Stimulated activated CD4-positive, alpha-beta T cell treated with anti-CD3 and anti-CD28 coated beads, Interleukin-15, amount 100 ng/mL, for 1 hour (primary cell): ENCODE measurements around the gene SLCO1B3.

Source experiments
- DNase-seq, 2 donors: peaks; one replicate each; pipeline ENCODE4 v3.0.0-alpha.2; 2020; ENCODE audit warnings: low read depth in 1 of 2, low spot score in 1 of 2

The SLCO1B3 gene

GRCh38 chr12:20885116-20885515, 74.6 kb downstream of the SLCO1B3 start:
- DNase-seq, result no peak

DNA sequence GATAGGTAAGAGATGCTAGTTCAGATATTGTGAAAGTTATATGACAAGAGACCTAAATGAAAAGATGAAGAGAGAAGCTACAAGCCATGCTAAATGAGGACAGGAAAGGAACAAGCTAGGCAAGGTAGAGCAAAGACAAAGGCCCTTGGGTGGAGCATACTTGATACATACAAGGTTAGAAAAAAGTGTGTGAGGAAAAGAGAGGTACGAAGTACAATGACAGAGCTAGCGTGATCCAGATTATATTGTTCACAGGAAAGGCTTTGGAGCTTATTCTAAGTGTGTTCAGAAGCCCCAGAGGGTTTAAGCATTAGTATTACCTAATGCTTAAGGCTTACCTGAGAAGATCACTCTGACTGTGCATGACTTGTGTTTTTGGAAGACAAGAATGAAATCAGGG, 75.0 kb downstream of the SLCO1B3 start:
- no peak for DNase-seq

DNA sequence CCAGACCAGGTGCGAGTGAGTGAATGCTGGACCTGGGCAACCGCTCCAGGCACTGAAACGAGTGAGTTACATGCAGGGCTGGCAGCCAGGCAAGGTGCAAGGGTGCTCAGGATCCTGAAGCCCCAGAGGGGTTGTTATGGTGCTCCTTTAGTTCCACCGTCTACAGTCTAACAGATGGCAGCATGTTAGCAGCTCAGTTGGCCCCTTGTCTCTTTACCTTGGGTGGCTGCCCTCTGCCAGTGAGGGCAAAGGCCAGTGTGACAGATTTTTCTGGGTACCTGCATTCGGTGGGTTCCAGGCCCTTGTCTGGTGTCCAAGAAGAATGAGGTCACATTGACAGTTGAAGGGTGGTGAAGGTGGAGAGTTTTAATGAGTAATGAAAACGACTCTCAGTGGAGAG, 106.8 kb downstream of the SLCO1B3 start:
- DNase-seq, result no peak

DNA sequence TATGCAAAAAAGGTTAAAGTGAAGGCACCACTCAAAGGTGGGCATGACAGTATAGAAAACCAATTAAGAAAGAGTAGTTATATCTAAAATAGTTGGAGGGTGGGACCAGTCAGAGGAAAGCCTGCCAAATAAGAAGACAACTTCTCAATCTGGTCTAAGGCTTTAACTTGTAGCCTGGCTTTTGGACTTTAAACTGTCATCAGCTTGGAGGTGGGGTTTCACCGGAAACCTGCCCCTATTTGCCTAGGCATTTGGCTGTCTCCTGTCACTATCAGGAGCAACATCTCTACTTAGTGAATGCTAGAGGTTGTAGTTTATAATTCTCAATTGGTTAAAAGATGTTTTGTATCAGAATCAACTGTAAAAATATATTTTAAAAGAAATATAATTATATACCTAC, 107.3 kb downstream of the SLCO1B3 start:
- DNase-seq, result no peak

DNA sequence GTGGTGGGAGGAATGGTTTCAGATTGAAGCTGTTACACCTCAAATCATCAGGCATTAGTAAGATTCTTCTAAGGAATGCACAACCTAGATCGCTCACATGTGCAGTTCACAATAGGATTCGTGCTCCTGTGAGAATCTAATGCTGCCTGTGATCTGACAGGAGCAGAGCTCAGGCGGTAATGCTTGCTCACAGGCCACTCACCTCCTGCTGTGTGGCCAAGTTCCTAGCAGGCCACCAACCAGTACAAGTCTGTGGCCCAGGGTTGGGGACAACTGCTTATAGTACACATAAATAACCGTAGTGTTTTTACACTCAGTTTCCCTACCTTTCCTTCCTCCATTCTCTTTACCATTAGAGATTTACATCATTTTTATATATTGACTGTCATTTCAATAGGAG, 121.4 kb downstream of the SLCO1B3 start:
- no peak for DNase-seq

GRCh38 chr12:20946732-20947131, 136.2 kb downstream of the SLCO1B3 start:
- no peak for DNase-seq

DNA sequence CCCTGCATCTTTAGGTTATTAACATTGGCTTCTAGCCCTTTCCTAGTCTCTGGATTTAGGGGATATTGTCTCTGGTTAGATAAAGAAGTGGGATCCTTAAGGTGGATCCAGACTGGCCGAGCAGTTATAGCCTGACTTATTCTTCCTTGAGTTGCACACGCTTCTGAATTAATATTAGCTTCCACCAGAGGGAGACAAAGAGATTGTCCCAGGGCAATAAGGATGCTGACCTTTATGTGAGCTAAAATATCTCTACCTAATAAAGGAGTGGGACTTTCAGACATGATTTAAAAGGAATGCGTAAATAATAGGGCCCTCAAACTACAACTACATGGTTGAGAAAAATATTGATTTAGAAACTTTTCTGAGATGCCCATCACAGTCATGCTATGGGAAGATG, 139.7 kb downstream of the SLCO1B3 start:
- no peak for DNase-seq

DNA sequence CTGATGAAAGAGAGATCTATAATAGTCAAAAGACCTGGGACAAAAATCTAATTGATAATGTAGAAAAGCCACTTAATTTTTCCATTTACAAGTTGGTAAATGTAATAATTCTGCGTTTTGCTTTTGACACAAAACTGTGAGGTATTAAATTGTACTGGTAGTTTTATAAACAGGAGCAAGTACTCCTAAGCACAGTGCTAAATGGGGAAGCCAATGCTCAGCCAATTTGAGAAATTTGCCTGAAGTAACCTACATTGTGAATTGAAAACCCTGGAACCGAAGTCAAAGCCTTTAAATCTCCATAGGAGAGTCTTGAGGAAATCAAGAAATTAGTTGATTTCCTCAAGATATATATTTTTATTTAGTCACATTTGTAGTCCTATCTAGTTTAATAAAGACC, 152.8 kb downstream of the SLCO1B3 start:
- no peak for DNase-seq

- DNase-seq, result no peak
Observed at GRCh38 chr12:20963762-20964161, 153.3 kb downstream of the SLCO1B3 start.
